ENCODE data around the gene DHODH.
"Not testable (repeated sequence)": the region's sequence is repeated elsewhere in the genome, so short reads cannot be mapped to it uniquely, and the experiment has no call there.

Gene DHODH

GRCh38 chr16:72008424-72009216 lies at the start of gene DHODH:
Gene DHODH (plus strand): TSS chr16:72008744. CDS start chr16:72008765, 21 bp downstream.
- DNase-seq: peak; percentile 98

- peak; percentile 90 for DNase-seq
Measured at GRCh38 chr16:71961066-71962039, 47.2 kb upstream of the DHODH start.

DNA sequence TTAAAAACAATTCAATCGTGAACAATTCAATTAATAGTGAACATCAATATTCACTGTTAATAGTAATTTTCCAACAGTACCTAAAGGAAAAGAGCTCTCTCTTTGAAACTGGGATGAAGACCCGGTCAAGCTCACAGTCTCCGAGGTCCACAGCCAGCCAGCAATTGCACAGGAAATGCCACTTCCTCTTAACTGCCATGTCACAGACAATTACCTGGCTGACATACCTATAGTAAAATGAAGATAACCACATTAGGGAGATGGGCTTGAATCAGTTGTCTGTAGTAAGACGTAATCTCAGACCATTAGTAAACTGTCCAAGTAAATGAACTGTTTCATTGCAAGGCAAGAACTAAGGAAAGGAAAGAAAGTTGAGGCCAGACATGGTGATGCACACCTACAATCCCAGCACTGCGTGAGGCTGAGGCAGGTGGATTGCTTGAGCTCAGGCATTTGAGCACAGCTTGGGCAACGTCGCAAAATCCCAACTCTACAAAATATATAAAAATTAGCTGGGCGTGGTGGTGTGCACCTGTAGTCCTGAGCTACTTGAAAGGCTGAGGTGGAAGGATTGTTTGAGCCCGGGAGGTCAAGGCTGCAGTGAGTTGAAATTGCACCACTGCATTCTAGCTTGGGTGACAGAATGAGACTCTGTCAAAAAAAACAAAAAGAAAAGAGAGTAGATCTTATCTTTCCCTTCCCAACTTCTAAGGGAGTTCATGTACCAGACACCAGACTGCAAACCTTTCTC lies 45.2 kb upstream of the DHODH start:
- no peak for DNase-seq

DNA sequence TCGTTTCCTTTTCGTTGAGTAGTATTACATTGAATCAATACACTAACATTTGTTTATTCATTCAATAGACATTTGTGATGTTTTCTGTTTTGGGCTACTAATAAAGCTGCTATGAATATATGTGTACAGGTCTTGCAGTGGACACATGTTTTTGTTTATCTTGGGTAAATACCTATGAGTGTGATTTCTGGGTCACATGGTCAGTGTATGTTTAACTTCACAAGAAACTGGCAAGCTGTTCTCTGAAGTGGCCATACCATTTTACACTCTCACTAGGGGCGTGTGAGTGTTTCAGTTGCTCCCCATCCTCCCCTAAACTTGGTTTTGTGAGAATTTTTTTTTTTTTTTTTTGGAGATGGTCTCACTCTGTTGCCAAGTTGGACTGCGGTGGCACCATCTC lies 43.3 kb upstream of the DHODH start:
- no peak for DNase-seq

DNA sequence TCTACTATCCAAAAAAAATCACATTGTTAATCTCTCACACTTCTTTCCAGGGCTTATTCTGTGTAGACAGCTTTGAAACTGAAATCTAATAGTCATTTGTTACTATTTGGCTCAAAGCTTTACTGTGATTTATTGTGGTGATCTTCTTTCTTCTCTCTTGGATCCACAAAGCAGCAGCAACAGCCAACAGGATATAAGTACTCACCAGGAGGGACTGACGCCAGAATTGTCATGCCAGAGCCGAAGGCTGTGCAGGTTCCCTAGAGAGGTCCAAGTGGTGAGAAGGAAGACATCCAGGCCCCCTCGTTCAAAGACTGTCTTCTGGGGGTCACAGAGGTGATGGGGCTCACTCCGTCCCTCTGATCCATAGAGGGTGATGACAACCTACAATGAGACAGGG lies 41.6 kb upstream of the DHODH start:
- DNase-seq: no peak

- DNase-seq: no peak
Measured at GRCh38 chr16:71969353-71969752, 39.2 kb upstream of the DHODH start.

GRCh38 chr16:71971571-71971970 lies 37.0 kb upstream of the DHODH start:
- no peak for DNase-seq

DNA sequence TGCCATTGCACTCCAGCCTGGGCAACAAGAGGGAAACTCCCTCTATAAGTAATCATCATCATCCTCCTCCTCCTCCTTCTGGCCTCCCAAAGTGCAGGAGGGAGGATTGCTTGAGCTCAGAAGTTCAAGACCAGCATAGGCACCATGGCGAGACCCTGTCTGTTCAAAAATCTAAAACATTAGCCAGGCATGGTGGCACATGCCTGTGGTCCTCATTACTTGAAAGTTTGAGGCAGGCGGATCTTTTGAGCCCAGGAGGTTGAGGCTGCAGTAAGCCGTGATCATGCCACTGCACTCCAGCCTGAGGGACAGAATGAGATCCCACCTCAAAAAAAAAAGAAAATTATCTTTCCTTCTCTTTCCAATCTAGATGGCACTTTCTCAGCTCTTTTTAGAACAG lies 36.2 kb upstream of the DHODH start:
- DNase-seq: no peak

- DNase-seq: no peak
Measured at GRCh38 chr16:71973001-71973400, 35.5 kb upstream of the DHODH start.

DNA sequence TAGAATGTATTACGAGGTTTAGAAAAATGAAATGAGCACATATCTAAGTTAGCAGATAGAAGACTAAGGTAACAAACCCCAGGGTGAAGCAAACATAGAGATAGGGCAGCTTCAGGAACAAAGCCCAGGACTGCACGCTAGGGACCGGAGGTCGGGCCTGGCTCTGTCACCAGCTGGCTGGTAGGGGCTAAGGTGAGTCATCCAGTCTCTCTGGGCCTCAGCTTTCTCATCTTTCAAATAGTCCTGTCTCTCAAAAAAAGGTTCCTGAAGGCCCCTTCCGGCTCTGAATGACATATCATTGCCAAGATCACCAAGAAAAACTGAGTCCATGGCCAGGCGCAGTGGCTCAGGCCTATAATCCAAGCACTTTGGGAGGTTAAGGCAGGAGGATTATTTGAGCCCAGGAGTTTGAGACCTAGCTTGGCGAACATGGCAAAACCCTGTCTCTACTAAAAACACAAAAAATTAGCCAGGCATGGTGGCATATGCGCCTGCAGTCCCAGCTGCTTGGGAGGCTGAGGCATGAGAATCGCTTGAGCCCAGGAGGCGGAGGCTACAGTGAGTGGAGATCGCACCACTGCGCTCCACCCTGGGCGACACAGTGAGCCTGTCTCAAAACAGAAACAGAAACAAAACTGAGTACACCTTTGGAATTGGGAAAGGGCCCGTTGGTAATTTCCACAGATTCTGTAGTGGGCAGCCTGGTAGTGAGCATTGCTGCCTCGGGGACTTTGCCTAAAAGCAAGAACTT lies 34.3 kb upstream of the DHODH start:
- no peak for DNase-seq

DNA sequence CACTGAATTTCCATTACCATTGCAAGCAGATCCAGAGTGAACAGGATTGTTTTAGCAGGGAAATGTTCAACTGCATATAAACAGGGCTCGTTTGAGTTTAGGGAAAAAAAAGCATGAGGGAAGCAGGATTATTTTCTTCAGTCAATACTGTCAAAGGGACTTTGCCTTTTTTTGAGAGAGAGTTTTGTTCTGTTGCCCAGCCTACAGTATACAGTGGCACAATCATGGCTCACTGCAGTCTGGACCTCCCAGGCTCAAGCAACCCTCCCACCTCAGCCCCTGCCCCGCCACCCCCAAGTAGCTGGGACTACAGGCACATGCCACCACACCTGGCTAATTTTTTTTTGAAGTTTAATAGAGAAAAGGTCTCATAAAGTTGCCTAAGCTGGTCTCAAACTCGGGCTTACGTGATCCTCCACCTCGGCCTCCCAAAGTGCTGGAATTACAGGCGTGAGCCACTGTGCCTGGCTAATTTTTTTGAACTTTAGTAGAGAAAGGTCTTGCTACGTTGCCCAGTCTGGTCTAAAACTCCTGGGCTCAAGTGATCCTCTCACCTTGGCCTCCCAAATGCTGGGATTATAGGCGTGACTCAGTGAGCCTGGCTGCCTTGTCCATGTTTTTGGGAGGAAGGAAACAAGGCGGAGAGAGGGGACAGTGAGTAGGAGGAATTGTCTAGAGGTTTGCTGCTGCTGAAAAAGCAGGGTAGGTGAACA lies 23.1 kb upstream of the DHODH start:
- DNase-seq: no peak

DNA sequence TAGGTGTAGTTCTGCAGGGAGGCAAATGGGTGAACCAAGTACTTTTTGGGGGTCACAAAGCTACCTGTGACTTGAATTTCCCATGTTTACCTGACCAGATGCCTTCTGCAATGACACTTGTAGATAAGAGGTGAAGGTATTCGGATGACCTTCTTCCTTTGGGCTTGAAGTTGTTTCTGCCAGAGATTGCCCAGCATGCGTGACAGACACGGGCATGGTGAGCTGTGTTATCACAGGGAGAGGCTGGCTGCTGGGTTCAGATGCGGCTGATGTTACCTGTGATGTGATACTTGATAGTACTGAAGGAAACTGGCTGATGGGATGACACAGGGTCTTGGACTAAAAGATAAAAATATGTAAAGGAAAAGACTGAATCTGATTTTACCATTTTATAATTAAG lies 22.4 kb upstream of the DHODH start:
- no peak for DNase-seq

GRCh38 chr16:71995038-71995437 lies 13.5 kb upstream of the DHODH start:
- no peak for DNase-seq

DNA sequence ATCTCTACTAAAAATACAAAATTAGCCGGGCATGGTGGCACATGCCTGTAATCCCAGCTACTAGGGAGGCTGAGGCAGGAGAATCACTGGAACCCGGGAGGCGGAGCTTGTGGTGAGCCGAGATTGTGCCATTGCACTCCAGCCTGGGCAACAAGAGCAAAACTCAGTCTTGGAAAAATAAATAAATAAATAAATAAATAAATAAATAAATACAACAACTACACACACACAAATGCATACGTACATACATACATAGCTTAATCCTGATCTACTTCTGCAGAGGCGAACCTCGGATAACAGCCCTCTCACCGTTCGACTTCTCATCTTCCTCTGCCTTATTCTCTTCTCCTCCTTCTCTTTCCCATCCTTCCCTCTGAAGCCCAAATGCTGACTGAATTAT lies 11.0 kb upstream of the DHODH start:
- not testable (repeated sequence) for DNase-seq

GRCh38 chr16:72001180-72001874 lies 7.2 kb upstream of the DHODH start:
- no peak for DNase-seq

- DNase-seq: no peak
Measured at GRCh38 chr16:72002619-72003018, 5.9 kb upstream of the DHODH start.

DNA sequence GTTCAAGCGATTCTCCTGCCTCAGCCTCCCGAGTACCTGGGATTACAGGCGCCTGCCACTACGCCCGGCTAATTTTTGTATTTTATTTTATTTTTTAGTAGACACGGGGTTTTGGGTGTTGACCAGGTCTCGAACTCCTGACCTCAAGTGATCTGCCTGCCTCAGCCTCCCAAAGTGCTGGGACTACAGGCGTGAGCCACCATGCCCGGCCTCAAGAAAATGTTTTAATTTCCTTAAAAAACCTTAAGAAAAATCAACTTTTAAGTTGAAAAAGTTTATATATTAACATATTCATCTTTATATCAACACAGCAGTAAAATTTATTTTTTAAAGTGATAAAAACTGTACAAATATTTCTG lies 500 bp upstream of the DHODH start:
- DNase-seq: not testable (repeated sequence)

- no peak for DNase-seq
Measured at GRCh38 chr16:72009779-72010178, 1.2 kb downstream of the DHODH start.

DNA sequence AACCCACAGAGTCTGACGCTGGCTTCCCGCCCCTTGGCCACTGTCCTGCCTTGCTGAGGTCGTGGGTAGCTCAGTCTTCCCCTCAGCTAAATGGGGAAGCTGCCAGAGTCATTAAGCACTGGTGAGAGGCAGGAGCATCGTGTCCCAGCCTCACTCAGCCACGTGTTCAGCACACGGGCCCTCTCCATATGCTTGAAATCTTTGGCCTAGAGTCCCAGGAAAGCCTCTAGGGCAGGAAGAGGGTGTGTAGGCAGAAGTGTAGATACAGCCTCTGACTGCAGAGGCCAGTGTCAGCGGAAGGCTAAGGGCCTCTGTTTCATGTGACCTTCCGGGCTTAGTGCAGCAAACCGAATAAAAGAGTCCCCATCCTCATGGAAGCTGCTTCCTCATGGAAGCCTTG lies 4.1 kb downstream of the DHODH start:
- no peak for DNase-seq

GRCh38 chr16:72013389-72013788 lies 4.8 kb downstream of the DHODH start:
- DNase-seq: peak; percentile 35
